GM12878 (cell line): ENCODE data around the gene IL6R. TPM values are rescaled to one million over a fixed set of nuclear protein-coding genes. Genes with fewer than 3 reads are reported as not detected.

ENCODE experiments used
- ATAC-seq: fragments of 200-7000 bp; cut with Tn5 transposase; 3 replicates; pipeline ENCODE4 v1.9.1; 2020; ENCODE audit warnings: mild to moderate bottlenecking, moderate library complexity
- BruUV-seq: library from RNA; stranded (reverse); fragments of 400-500 nt; replicated peaks from 2 replicates; lab custom pipeline; 2021; lab: Mats Ljungman, UMichigan
- CTCF ChIA-PET: fragments of 300-600 bp; sonication (Branson Sonifier 250); formaldehyde crosslinking; extraction: SDS; loops from one replicate; lab custom pipeline; 2021; ENCODE audit warnings: inconsistent platforms; lab: Yijun Ruan, JAX
- POLR2A ChIA-PET: fragments of 350-600 bp; formaldehyde crosslinking; extraction: SDS; loops from one replicate; lab custom pipeline; 2021; ENCODE audit warnings: inconsistent platforms; lab: Charles Lee
- RAD21 ChIA-PET: fragments of 300-600 bp; sonication (Branson Sonifier 250); formaldehyde crosslinking; loops from one replicate; lab custom pipeline; 2023; ENCODE audit warnings: antibody characterized with exemption; ENCODE audit not compliant: unreplicated experiment; lab: Charles Lee
- SMC1A ChIA-PET: fragments of 300-600 bp; sonication (Branson Sonifier 250); formaldehyde crosslinking; loops from one replicate; lab custom pipeline; 2023; ENCODE audit not compliant: unreplicated experiment, uncharacterized antibody; lab: Charles Lee
- DNase-seq: peaks from one replicate; pipeline ENCODE4 v3.0.0-alpha.2; 2011; ENCODE audit warnings: low read depth, low spot score
- FAIRE-seq: peaks from 3 replicates; lab custom pipeline; 2011; peaks lifted over from hg19 to GRCh38; lab: Jason Lieb, UNC
- H2AFZ ChIP-seq: 2 replicates; pipeline ENCODE4 v1.6.0; 2011; ENCODE audit warnings: low read depth, low read length, control low read depth; ENCODE audit not compliant: control insufficient read depth
- H3K27ac ChIP-seq: 2 replicates; pipeline ENCODE4 v1.5.1; 2011; ENCODE audit warnings: control low read depth; ENCODE audit not compliant: control insufficient read depth, insufficient read depth
- H3K27me3 ChIP-seq, 2 experiments: replicated peaks in 1 of 2; 2 replicates each; pipeline versions ENCODE4 v1.6.0 to v1.6.1; 2011; ENCODE audit warnings: low read length in 1 of 2; ENCODE audit not compliant: control insufficient read depth in 2 of 2, insufficient read depth in 2 of 2
- H3K36me3 ChIP-seq, 2 experiments: 2 replicates each; pipeline ENCODE4 v1.5.1; 2011; ENCODE audit warnings: low read length in 1 of 2; ENCODE audit not compliant: control insufficient read depth in 2 of 2, insufficient read depth in 2 of 2
- H3K4me1 ChIP-seq: 2 replicates; pipeline ENCODE4 v1.6.1; 2011; ENCODE audit warnings: mild to moderate bottlenecking, low read length, moderate library complexity, mixed read lengths; ENCODE audit not compliant: control insufficient read depth, insufficient read depth
- H3K4me2 ChIP-seq: 2 replicates; pipeline ENCODE4 v1.6.0; 2011; ENCODE audit warnings: control low read depth; ENCODE audit not compliant: control insufficient read depth, insufficient read depth
- H3K4me3 ChIP-seq: fragments of 200-600 bp; sonication (generic); 2 replicates; pipeline ENCODE4 v1.5.1; 2016
- H3K79me2 ChIP-seq: 2 replicates; pipeline ENCODE4 v1.6.0; 2011; ENCODE audit warnings: low read length; ENCODE audit not compliant: control insufficient read depth, insufficient read depth
- H3K9ac ChIP-seq: 2 replicates; pipeline ENCODE4 v1.8.0; 2011; ENCODE audit warnings: low read length, control low read depth, mixed read lengths; ENCODE audit not compliant: control insufficient read depth, insufficient read depth
- H3K9me3 ChIP-seq: replicated peaks from 3 replicates; pipeline ENCODE4 v1.5.1; 2011; ENCODE audit warnings: mild to moderate bottlenecking, low read length; ENCODE audit not compliant: control insufficient read depth, insufficient read depth
- H4K20me1 ChIP-seq: 2 replicates; pipeline ENCODE4 v1.6.0; 2011; ENCODE audit not compliant: control insufficient read depth, insufficient read depth
- BRCA1 ChIP-seq: IDR thresholded peaks from 2 replicates; pipeline ENCODE4 v1.6.1; 2011; ENCODE audit warnings: low read depth, low read length, improper control_type of control experiment
- CREB1 ChIP-seq: IDR thresholded peaks from 2 replicates; pipeline ENCODE4 v1.6.1; 2012; ENCODE audit warnings: low read depth, mild to moderate bottlenecking, inconsistent platforms
- IKZF2 ChIP-seq, 2 experiments: fragments of 450-650 bp; IDR thresholded peaks; 2 replicates each; pipeline ENCODE4 v1.6.1; 2017; ENCODE audit warnings: mild to moderate bottlenecking in 2 of 2, moderate library complexity in 2 of 2
- IRF4 ChIP-seq: IDR thresholded peaks from 2 replicates; pipeline ENCODE4 v1.6.1; 2011; ENCODE audit warnings: low read depth, low read length
- RCOR1 ChIP-seq: conservative IDR thresholded peaks from 2 replicates; pipeline ENCODE4 v1.6.1; 2012; ENCODE audit warnings: low read depth, low read length, improper control_type of control experiment
- STAT1 ChIP-seq: fragments of 450-650 bp; conservative IDR thresholded peaks from 2 replicates; pipeline ENCODE4 v1.6.1; 2014; ENCODE audit warnings: antibody characterized with exemption, mild to moderate bottlenecking
- YBX1 ChIP-seq: fragments of 450-650 bp; IDR thresholded peaks from 2 replicates; pipeline ENCODE4 v1.6.1; 2016; ENCODE audit warnings: antibody characterized with exemption
- WGBS: methylation state at CpG from one replicate; pipeline ENCODE4 v1.1.6; 2016; ENCODE audit warnings: low lambda C conversion rate; ENCODE audit not compliant: insufficient replicate concordance, insufficient coverage; ENCODE audit errors: missing lambda C conversion rate; 5-methylcytosine and 5-hydroxymethylcytosine counted together
- in situ Hi-C: fragments of 300-500 bp; cut with MboI; formaldehyde crosslinking; loops from 9 replicates; pipeline ENCODE4 v1.14.3; 2018; ENCODE audit warnings: mixed read lengths
- intact Hi-C: fragments of 100-400 bp; cut with micrococcal nuclease; formaldehyde crosslinking; loops from one replicate; pipeline ENCODE4 v1.14.2; 2022; ENCODE audit not compliant: unreplicated experiment
- polyA plus RNA-seq, 11 experiments: library from polyadenylated mRNA; depleted of rRNA in 4 of 11; unstranded in 6 of 11; stranded (reverse) in 5 of 11; fragments of >200 nt; fragmentation: Nextera tagmentation in 4 of 11; fragmentation: Illumina TruSeq in 1 of 11; extraction: Ambion mirVana in 4 of 11; extraction: Trizol in 1 of 11; gene quantifications; 1 replicate in 1 of 11; 2 replicates in 10 of 11; pipeline versions ENCODE4 v1.2.1 to v1.2.3, GENCODE V29; 2011 to 2016; ENCODE audit warnings: inconsistent platforms in 2 of 11, missing spikeins in 2 of 11, low read depth in 1 of 11
- total RNA-seq, 4 experiments: library from RNA; depleted of rRNA in 3 of 4; stranded (reverse); fragments of >200 nt in 3 of 4; fragmentation: Illumina TruSeq in 1 of 4; extraction: Trizol in 1 of 4; gene quantifications; 2 replicates each; pipeline versions ENCODE4 v1.2.1 to v1.2.3, GENCODE V29; 2013 to 2021
- TF ChIP-seq, protein P1 (sequence below): fragments of 450-650 bp; IDR thresholded peaks from 2 replicates; pipeline ENCODE4 v1.6.1; 2017; ENCODE audit warnings: mild to moderate bottlenecking, moderate library complexity
- TF ChIP-seq, protein P2 (sequence below): IDR thresholded peaks from 2 replicates; pipeline ENCODE4 v1.6.1; 2012; ENCODE audit warnings: low read depth, low read length, improper control_type of control experiment

The IL6R gene
- total and polyA plus RNA-seq, 10 of the 15 experiments (the other 5 are each of a cell fraction or from before 2014, with no cell fraction given), result 1.9 to 43.4 (median 17.5) TPM

DNA sequence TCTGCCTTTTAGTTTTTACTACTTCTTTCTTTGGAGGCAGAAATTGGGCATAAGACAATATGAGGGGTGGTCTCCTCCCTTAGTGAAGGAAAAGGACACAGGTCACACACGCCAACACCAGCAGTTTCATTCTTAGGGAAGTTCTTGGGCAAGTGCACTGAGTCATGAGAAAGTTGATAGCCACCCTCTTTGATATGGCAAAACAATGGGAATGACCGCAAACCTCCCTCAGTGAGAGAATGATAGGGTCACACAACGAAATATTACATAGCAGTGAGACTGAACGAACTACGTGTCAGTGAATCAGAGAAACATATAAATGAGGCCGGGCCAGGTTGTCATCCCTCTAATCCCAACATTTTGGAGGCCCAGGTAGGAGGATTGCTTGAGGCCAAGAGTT, 20.0 kb downstream of the IL6R start (continued):
- no peak for TF ChIP-seq CREB1
- TF ChIP-seq, protein P1, sequence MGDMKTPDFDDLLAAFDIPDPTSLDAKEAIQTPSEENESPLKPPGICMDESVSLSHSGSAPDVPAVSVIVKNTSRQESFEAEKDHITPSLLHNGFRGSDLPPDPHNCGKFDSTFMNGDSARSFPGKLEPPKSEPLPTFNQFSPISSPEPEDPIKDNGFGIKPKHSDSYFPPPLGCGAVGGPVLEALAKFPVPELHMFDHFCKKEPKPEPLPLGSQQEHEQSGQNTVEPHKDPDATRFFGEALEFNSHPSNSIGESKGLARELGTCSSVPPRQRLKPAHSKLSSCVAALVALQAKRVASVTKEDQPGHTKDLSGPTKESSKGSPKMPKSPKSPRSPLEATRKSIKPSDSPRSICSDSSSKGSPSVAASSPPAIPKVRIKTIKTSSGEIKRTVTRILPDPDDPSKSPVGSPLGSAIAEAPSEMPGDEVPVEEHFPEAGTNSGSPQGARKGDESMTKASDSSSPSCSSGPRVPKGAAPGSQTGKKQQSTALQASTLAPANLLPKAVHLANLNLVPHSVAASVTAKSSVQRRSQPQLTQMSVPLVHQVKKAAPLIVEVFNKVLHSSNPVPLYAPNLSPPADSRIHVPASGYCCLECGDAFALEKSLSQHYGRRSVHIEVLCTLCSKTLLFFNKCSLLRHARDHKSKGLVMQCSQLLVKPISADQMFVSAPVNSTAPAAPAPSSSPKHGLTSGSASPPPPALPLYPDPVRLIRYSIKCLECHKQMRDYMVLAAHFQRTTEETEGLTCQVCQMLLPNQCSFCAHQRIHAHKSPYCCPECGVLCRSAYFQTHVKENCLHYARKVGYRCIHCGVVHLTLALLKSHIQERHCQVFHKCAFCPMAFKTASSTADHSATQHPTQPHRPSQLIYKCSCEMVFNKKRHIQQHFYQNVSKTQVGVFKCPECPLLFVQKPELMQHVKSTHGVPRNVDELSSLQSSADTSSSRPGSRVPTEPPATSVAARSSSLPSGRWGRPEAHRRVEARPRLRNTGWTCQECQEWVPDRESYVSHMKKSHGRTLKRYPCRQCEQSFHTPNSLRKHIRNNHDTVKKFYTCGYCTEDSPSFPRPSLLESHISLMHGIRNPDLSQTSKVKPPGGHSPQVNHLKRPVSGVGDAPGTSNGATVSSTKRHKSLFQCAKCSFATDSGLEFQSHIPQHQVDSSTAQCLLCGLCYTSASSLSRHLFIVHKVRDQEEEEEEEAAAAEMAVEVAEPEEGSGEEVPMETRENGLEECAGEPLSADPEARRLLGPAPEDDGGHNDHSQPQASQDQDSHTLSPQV, result no peak
- no peak for TF ChIP-seq STAT1
- TF ChIP-seq IRF4, result no peak
- no peak for TF ChIP-seq RCOR1

DNA sequence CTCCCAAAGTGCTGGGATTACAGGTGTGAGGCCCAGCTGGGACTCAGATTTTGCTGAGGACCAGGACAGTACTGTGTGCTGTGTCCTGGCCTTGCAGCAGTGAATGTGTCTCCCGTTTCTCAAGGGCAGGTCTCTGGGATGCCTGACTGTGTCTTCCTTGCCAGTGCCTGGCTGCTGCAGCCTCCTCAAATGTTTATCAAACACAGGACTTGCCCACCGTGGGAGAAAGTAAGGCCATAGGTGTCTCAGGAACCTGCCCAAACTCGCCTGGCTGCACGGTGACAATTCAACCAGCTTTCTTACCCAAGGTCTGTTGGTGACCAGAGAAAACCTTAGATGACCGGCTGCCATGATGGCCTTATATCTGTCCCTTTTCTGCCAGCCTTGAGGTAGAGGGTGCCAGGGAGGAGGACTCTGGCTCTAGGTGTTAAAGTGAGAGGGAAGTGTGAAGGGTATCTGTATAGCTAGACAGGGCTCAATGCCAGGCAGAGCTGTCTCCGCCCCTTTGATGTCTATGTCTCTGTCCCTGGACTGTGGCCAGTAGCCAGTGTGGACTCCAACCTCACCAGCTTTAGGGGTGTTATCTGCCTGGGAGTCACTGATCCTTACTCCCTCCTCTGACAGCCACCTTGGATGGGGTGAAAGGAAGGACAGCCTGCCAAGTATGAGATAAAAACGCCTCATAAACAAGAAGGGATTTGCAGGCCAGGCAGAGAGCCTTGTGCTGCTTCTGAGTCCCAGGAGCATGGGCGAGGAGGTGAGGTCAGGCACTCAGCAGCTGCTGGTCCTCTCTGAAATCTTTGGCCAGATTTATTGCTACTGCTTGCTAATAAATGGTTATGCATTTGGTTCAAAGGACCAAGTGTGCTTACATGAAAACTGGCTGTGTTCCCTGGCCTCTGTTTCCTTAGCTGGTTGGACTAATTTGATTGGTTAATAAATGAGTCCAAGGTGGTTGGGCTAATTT, 22.3 kb downstream of the IL6R start:
- H3K4me3 ChIP-seq, result no peak overlapping the region
- intact Hi-C loops, result no loop called here
- H3K27me3 ChIP-seq, result no peaks in the 10 kb centered on the region
- 82% methylated on average over 8 of the region's 8 CpGs for WGBS
- H4K20me1 ChIP-seq, result no peaks in the 10 kb centered on the region; the same call in 1 of the 2 replicates
- no peaks in the 10 kb centered on the region for H3K79me2 ChIP-seq
- peaks cover 6% of the 10 kb centered on the region; the same call in 1 of the 2 replicates for H3K4me1 ChIP-seq
- H3K36me3 ChIP-seq, result no peaks in the 10 kb centered on the region
- ChIA-PET CTCF (interaction anchor here (0.6 to 1.9 kb wide), 3 partner anchors 11 to 843 kb away, joined by 3 to 7 read pairs (median 6); no protein-coding TSS in a partner anchor), SMC1A (interaction anchor here (1.3 to 2.5 kb wide), 5 partner anchors 8 to 39 kb away, joined by 3 to 13 read pairs (median 8); no protein-coding TSS in a partner anchor), POLR2A (interaction anchor here (0.7 to 0.8 kb wide), 3 partner anchors 7 to 12 kb away, joined by 3 read pairs; no protein-coding TSS in a partner anchor), RAD21 (interaction anchor here (1.5 kb wide), 1 partner anchor 20 kb away, joined by 3 read pairs; no protein-coding TSS in a partner anchor)
- in situ Hi-C loops, result no loop called here
- no peak overlapping the region for H3K27ac ChIP-seq
- H3K9ac ChIP-seq, result no peak overlapping the region
- no peak overlapping the region for H3K4me2 ChIP-seq
- BruUV-seq, result no TSS peak
- FAIRE-seq, result no peak
- H3K9me3 ChIP-seq, result no peaks in the 10 kb centered on the region; the same call in 2 of the 3 replicates
- TF ChIP-seq YBX1, result no peak
- TF ChIP-seq, protein P2, sequence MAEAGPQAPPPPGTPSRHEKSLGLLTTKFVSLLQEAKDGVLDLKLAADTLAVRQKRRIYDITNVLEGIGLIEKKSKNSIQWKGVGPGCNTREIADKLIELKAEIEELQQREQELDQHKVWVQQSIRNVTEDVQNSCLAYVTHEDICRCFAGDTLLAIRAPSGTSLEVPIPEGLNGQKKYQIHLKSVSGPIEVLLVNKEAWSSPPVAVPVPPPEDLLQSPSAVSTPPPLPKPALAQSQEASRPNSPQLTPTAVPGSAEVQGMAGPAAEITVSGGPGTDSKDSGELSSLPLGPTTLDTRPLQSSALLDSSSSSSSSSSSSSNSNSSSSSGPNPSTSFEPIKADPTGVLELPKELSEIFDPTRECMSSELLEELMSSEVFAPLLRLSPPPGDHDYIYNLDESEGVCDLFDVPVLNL, result no peak
- no peak for TF ChIP-seq BRCA1
- TF ChIP-seq IKZF2 (IDR thresholded peaks at IDR 0.05), result no peak
- ATAC-seq, result no peak
- H2AFZ ChIP-seq, result no peak overlapping the region
- DNase-seq, result no peak
